Stimulated activated naive CD8-positive, alpha-beta T cell treated with anti-CD3 and anti-CD28 coated beads, Interleukin-15, Interleukin-2, amounts not matched to agents 100 U/mL and 50 U/mL, for 24 hours (primary cell): ENCODE results near the gene BTNL9.
"Not testable (repeated sequence)": the region's sequence is repeated elsewhere in the genome, so short reads cannot be mapped to it uniquely, and the experiment has no call there.

Source experiments
- ATAC-seq: fragments of 150-1000 bp; cut with Tn5 transposase; one replicate; pipeline ENCODE4 v1.10.0; 2021
- DNase-seq: peaks from one replicate; pipeline ENCODE4 v3.0.0; 2021

Gene BTNL9

GRCh38 chr5:181061645-181062044 is 21.6 kb downstream of the BTNL9 start:
- ATAC-seq: no peak
- no peak for DNase-seq

GRCh38 chr5:181062631-181063030 is 22.6 kb downstream of the BTNL9 start:
- ATAC-seq (no peak), DNase-seq (no peak)

- DNase-seq: no peak
- ATAC-seq: no peak
Observed at GRCh38 chr5:181063514-181063913, 23.4 kb downstream of the BTNL9 start.

GRCh38 chr5:181064987-181065386 is 24.9 kb downstream of the BTNL9 start:
- DNase-seq (no peak), ATAC-seq (no peak)

GRCh38 chr5:181069767-181070491 is 29.9 kb downstream of the BTNL9 start:
- ATAC-seq (peak; percentile 36), DNase-seq (no peak)

GRCh38 chr5:181070523-181070922 is 30.5 kb downstream of the BTNL9 start:
- no peak for ATAC-seq
- no peak for DNase-seq

GRCh38 chr5:181071257-181071656 is 31.2 kb downstream of the BTNL9 start:
- ATAC-seq: no peak
- no peak for DNase-seq

- DNase-seq: no peak
- ATAC-seq: no peak
Observed at GRCh38 chr5:181076920-181077319, 36.9 kb downstream of the BTNL9 start.

- ATAC-seq: no peak
- no peak for DNase-seq
Observed at GRCh38 chr5:181081989-181082388, 41.9 kb downstream of the BTNL9 start.

GRCh38 chr5:181084621-181085195 is 44.6 kb downstream of the BTNL9 start:
- no peak for ATAC-seq
- no peak for DNase-seq

GRCh38 chr5:181086026-181086883 is 46.2 kb downstream of the BTNL9 start:
- DNase-seq (no peak), ATAC-seq (peak; percentile 32)

- no peak for DNase-seq
- no peak for ATAC-seq
Observed at GRCh38 chr5:181086884-181087205, 46.8 kb downstream of the BTNL9 start.

- ATAC-seq (peak; percentile 36), DNase-seq (no peak)
Observed at GRCh38 chr5:181087309-181087708, 47.2 kb downstream of the BTNL9 start.

- no peak for DNase-seq
- ATAC-seq: no peak
Observed at GRCh38 chr5:181088289-181088688, 48.2 kb downstream of the BTNL9 start.

GRCh38 chr5:181092428-181092827 is 52.4 kb downstream of the BTNL9 start:
- no peak for DNase-seq
- no peak for ATAC-seq

- DNase-seq, ATAC-seq: not testable (repeated sequence)
Observed at GRCh38 chr5:181095162-181095561, 55.1 kb downstream of the BTNL9 start.

GRCh38 chr5:181096721-181097382 is 56.8 kb downstream of the BTNL9 start:
- not testable (repeated sequence) for DNase-seq
- ATAC-seq: peak; percentile 71

- DNase-seq, ATAC-seq: not testable (repeated sequence)
Observed at GRCh38 chr5:181097383-181097753, 57.3 kb downstream of the BTNL9 start.

- DNase-seq, ATAC-seq: not testable (repeated sequence)
Observed at GRCh38 chr5:181097759-181098491, 57.9 kb downstream of the BTNL9 start.

- ATAC-seq: no peak
- no peak for DNase-seq
Observed at GRCh38 chr5:181098762-181099601, 58.9 kb downstream of the BTNL9 start.

GRCh38 chr5:181099602-181100086 is 59.6 kb downstream of the BTNL9 start:
- no peak for DNase-seq
- no peak for ATAC-seq
